Endometrium (tissue), 2 donors: ENCODE measurements around the gene LRRC34.

Experiments
- FAIRE-seq: peaks from 2 replicates; lab custom pipeline; 2012; peaks lifted over from hg19 to GRCh38; lab: Jason Lieb, UNC
- donor health status: control.
- donor health status: control.

LRRC34 gene

GRCh38 chr3:169813757-169814517, 1.2 kb upstream of the LRRC34 start:
- no peak for FAIRE-seq

GRCh38 chr3:169813278-169813677, 574 bp upstream of the LRRC34 start:
- no peak for FAIRE-seq

- FAIRE-seq, result no peak
These were observed 923 bp downstream of the LRRC34 start for GRCh38 chr3:169811631-169812331.

GRCh38 chr3:169809230-169809795, 3.4 kb downstream of the LRRC34 start:
- FAIRE-seq, result no peak

- no peak for FAIRE-seq
These were observed 8.0 kb downstream of the LRRC34 start for GRCh38 chr3:169804681-169805080.

- FAIRE-seq, result no peak
These were observed 20.3 kb downstream of the LRRC34 start for GRCh38 chr3:169792359-169792758.

- FAIRE-seq, result no peak
These were observed 21.8 kb downstream of the LRRC34 start for GRCh38 chr3:169790687-169791429.

GRCh38 chr3:169790219-169790618, 22.5 kb downstream of the LRRC34 start:
- FAIRE-seq, result no peak

- FAIRE-seq, result no peak
These were observed 24.9 kb downstream of the LRRC34 start for GRCh38 chr3:169787791-169788190.

- FAIRE-seq, result no peak
These were observed 25.6 kb downstream of the LRRC34 start for GRCh38 chr3:169787120-169787519.

- FAIRE-seq, result no peak
These were observed 31.4 kb downstream of the LRRC34 start for GRCh38 chr3:169781209-169781855.

GRCh38 chr3:169780742-169781141, 32.0 kb downstream of the LRRC34 start:
- no peak for FAIRE-seq

- FAIRE-seq, result no peak
These were observed 34.9 kb downstream of the LRRC34 start for GRCh38 chr3:169777822-169778221.

- FAIRE-seq, result no peak
These were observed 38.5 kb downstream of the LRRC34 start for GRCh38 chr3:169774186-169774585.

GRCh38 chr3:169772897-169773816, 39.5 kb downstream of the LRRC34 start, which contains the start of gene MYNN:
MYNN (plus strand) TSS chr3:169773396; CDS start chr3:169774296, 900 bp downstream.
- FAIRE-seq, result no peak

- no peak for FAIRE-seq
These were observed 40.3 kb downstream of the LRRC34 start for GRCh38 chr3:169772305-169772896.

- FAIRE-seq, result peak; percentile 70
These were observed 41.0 kb downstream of the LRRC34 start for GRCh38 chr3:169771497-169772304.

GRCh38 chr3:169769287-169770181, 43.2 kb downstream of the LRRC34 start, which contains the start of gene ACTRT3:
ACTRT3 (minus strand) TSS chr3:169769561; CDS start chr3:169769520, 41 bp downstream.
- FAIRE-seq, result no peak
